ENCODE results near the gene VPS26B. TPM values are rescaled to one million over a fixed set of nuclear protein-coding genes. Genes with fewer than 3 reads are reported as not detected.

The VPS26B gene
- total RNA-seq, 1 experiment from 2014 or later, result 69.4 TPM

- H3K27ac ChIP-seq (ENCODE audit: low read length), result no peak overlapping the region
- no TSS peak for BruUV-seq (replicated peaks)
- no peaks in the 10 kb centered on the region for H3K4me1 ChIP-seq (ENCODE audit: control insufficient read depth, insufficient read depth, low read length)
- no peak for DNase-seq (ENCODE audit: low read depth, low spot score)
- H3K4me3 ChIP-seq (ENCODE audit: low read depth in 2 of 2, low read length in 2 of 2), result no peak overlapping the region
- in situ Hi-C loops (cut with HindIII; ENCODE audit: low pct_unique_long_range_greater_than_20kb, low sequenced_read_pairs), result no loop called here
- ATAC-seq, result no peak
- no peaks in the 10 kb centered on the region for H3K27me3 ChIP-seq (ENCODE audit: control insufficient read depth, insufficient read depth, low read length)
- ChIA-PET CTCF (interaction anchor here (0.5 kb wide), 1 partner anchor 46 kb away, joined by 5 read pairs; no protein-coding TSS in a partner anchor), POLR2A (interaction anchor here (1.4 kb wide), 1 partner anchor 10 kb away, joined by 3 read pairs; no protein-coding TSS in a partner anchor)
- no peak for TF ChIP-seq REST (IDR thresholded peaks at IDR 0.05; ENCODE audit: insufficient read depth in 1 of 2, low read depth in 2 of 2, low read length in 1 of 2)
- TF ChIP-seq POLR2AphosphoS5 (IDR thresholded peaks at IDR 0.05; ENCODE audit: low read depth, low read length), result no peak
- H3K36me3 ChIP-seq (ENCODE audit: control insufficient read depth, insufficient read depth, low read length), result no peaks in the 10 kb centered on the region; the same call in 1 of the 2 replicates
- H3K9me3 ChIP-seq (ENCODE audit: control insufficient read depth, insufficient read depth, low read depth, low read length), result no peaks in the 10 kb centered on the region
- intact Hi-C loops (cut with micrococcal nuclease; ENCODE audit: unreplicated experiment), result no loop called here
Measured at GRCh38 chr11:134243913-134244312, 19.4 kb downstream of the VPS26B start.

GRCh38 chr11:134244593-134244992 is 20.1 kb downstream of the VPS26B start:
- Histone ChIP-seq H3K4me1 (ENCODE audit: control insufficient read depth, insufficient read depth, low read length) (no peaks in the 10 kb centered on the region), H3K9me3 (ENCODE audit: control insufficient read depth, insufficient read depth, low read depth, low read length) (no peaks in the 10 kb centered on the region), H3K27me3 (ENCODE audit: control insufficient read depth, insufficient read depth, low read length) (no peaks in the 10 kb centered on the region), H3K36me3 (ENCODE audit: control insufficient read depth, insufficient read depth, low read length) (no peaks in the 10 kb centered on the region; the same call in 1 of the 2 replicates), H3K27ac (ENCODE audit: low read length) (no peak overlapping the region), H3K4me3 (ENCODE audit: low read depth in 2 of 2, low read length in 2 of 2) (no peak overlapping the region)
- BruUV-seq (replicated peaks), result no TSS peak
- in situ Hi-C loops (cut with HindIII; ENCODE audit: low pct_unique_long_range_greater_than_20kb, low sequenced_read_pairs), result no loop called here
- TF ChIP-seq CTCF (IDR thresholded peaks at IDR 0.05) (peak; percentile 68), REST (IDR thresholded peaks at IDR 0.05; ENCODE audit: insufficient read depth in 1 of 2, low read depth in 2 of 2, low read length in 1 of 2) (no peak), TCF7L2 (IDR thresholded peaks at IDR 0.05; ENCODE audit: low read depth, low read length) (no peak)
- ATAC-seq (peak; percentile 84), DNase-seq (ENCODE audit: low read depth, low spot score) (no peak)
- POLR2A ChIA-PET, result interaction anchor here (1.4 kb wide), 1 partner anchor 11 kb away, joined by 3 read pairs; no protein-coding TSS in a partner anchor
- CTCF ChIA-PET, result interaction anchor here (0.5 to 0.6 kb wide), 2 partner anchors 46 to 737 kb away, joined by 3 to 5 read pairs; no protein-coding TSS in a partner anchor
- intact Hi-C loops (cut with micrococcal nuclease; ENCODE audit: unreplicated experiment), result no loop called here

All from Panc1 (cell line).